GDM1 (cell line): ENCODE measurements around the gene KIAA2012.

Experiments
- DNase-seq: peaks from one replicate; lab custom pipeline; 2025; lab: John Stamatoyannopoulos, UW

Gene KIAA2012

DNA sequence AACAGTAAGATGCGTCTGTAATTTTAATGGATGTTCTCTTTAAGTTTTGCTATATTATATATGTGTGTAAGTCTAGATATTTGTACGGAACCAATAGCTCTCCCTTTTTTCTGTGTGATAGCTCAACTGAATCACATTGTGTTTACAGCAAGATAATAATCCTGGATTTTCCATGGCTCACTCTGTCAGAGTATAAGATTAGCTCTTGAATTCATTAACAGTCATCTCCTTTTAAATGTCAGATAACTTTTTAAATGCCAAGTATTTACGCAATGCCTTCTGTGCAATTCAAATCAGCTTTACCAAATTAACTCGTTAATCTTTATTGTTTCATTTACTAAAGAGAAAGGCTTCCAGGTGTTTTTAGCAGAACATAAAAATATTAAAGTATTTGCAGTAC lies 76.9 kb downstream of the KIAA2012 start:
- no peak for DNase-seq

DNA sequence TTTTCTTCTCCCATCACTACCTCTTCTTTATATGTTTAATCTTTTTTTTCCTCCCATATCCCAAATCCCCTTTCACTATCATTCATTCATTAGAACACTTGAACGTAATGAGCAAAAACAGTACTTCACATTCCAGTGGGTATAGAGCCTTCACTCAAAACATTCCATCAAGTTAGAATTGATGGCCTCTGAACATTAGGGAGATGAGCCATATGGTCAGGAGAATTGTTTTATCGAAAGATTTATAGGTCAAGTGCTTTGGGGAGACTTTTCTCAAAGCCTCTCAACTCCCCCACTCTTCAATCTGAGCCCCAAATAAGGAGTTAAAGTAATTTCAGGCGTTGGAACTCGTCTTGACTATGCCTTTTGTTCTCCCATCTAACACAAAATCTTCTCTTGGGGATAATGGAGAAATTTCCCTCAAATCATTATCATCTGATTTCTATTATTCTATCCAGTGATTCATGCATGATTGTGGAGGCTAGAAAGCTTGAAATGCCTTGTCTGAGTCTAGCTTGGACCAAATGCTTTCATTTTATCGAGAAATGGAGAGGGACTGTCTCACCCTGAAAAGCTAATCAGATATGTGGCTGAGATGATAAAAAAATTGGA lies 79.2 kb downstream of the KIAA2012 start:
- DNase-seq, result no peak

DNA sequence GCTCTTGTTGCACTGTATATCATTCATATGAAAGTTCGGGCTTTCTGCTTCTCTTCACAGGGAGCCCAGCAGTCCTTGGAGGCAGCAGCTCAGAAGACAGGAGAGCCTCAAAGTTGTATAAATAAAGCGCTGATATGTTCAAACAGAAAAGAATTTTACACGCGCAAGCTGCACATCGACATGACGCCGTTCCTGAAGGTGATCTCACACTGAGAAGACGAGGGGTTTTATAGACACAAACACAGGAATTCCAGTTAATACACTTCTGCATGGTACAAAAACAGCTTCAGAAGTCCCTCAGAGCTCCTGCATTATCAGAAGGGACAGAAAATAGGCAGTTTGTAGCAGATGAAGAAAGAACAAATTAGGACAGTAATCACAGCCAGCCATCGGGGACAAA lies 81.6 kb downstream of the KIAA2012 start:
- DNase-seq, result no peak

DNA sequence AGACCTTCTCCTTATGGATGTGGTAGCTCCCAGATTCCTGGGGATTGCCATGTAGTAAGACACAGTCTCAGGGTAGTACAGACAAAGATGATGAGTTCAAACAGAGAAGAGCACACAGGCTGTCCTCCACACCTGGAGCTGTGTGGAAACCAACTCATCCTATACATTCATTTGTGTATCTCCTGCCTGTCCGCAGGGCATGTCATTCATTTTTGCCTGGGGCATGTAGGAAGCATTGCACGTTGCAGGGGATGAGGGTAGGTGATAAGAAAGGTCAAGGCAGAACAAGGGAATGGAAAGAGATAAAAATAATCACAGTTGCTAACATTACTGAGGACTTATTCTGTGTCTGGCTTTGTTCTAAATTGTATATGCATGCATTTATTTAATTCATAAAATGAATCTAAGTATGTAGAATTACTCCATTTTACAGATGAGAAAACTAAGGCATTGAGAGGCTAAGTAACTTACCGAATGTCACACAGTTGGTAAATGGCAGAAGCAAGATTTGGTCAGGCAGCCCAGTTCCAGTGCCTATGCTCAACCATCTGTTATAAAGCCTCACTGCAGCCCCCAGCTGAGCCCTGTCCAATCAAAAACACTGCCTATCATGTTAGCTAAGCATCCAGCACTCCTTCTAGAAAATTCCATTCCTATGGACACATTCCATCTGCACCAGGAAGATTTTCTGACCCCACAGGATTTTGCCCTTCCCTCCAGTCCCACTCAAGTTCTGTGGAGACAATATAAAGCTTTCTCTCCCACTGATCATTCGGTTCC lies 84.3 kb downstream of the KIAA2012 start:
- DNase-seq, result no peak

DNA sequence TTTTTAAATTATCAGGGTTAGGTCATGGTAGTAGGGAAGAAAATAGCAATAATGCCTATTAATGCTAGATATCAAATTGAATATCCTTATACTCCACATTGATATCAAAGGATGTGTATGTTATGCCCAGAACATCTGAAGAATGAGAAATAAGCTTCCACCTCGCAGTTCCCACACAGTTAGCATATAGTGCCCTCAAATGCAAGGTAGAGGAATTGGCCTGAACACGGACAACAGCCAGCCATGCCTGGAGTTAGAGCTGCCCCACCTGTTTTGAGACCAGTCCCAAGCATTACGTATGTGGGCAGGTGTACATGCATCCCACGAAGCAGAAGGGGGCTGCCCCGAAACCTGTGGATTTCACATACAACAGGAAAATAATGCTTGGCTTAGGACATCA lies 85.7 kb downstream of the KIAA2012 start:
- no peak for DNase-seq

DNA sequence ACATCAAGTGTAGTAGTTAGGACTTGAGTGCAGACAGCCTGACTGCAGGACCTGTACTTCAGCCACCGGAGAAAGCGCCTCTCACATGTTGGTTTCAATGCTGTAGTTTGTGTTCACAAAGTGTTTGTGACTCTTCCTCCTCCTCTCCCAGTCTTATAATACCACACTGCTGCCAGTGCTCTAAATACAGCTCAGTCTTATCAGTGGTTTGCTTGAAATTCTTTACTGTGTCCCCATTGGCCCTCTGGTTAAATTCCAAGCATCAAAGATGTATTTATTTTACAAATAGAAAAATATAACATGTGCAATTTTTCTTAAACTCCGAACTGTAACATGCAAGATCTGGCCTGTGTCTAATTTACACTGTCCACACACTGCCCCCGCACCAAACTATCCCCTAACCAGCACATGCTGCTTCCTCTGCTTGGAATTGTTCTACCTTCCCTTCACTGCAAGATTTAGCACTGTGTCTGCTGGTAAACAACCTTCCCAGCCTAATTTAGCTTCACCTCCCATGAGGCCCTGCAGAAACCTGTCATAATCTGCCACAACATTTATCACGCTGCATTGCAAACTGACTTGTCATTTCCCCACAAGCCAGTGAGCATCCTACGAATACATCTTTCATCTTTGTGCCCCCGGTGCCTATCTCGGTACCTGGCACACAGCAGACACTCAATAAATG lies 88.2 kb downstream of the KIAA2012 start:
- DNase-seq, result peak; percentile 62

DNA sequence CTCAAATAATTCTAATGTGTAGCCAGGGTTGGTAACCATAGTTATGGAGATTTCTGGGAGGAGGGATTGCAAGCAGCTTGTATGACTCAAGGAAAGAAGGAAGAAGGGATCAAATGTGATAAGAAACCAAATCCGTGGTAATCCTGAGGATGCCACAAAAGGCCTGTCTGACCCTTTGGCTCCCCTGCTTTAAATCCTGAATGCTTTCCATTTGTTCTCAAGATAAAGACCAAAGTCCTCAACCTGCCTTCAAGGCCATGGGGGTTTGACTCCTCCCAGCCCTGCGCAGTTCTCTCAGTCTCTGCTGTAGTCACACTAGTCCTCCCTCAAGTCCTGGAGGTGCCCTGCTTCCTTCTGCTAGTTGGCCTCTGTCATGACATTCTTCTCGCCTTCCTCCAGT lies 91.4 kb downstream of the KIAA2012 start:
- DNase-seq, result no peak

DNA sequence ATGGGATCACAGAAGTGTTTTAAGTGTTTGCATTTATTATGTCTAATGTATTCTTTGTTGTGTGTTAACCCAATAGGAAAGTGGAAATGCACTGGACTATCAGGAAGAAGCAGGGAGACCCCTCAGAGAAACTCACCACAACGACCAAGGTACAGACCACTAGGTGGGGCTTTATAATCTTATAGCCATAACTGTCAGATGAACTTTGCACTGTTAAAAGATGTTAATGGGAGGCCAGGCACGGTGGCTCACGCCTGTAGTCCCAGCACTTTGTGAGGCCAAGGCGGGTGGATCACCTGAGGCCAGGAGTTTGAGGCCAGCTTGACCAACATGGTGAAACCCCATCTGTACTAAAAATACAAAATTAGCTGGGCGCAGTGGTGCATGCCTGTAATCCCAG lies 92.2 kb downstream of the KIAA2012 start:
- no peak for DNase-seq

DNA sequence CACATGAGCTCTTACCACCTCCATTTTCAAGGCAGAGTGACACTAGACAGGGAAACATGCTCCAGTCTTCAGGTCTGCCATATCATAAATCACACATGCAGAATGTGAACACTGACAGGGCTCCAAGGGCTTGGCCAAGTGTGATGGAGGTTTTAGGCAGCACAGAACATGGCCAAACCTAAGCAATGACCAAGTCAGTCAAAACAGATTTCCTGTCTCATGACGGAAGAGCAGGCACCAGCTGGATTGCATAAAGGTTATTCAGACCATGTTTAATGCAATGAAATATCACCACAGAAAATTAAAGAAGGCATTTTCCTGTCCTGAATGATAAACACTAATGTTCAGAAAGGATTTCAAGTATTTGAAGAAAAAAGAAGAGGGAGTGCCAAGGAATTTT lies 92.9 kb downstream of the KIAA2012 start:
- DNase-seq, result no peak

DNA sequence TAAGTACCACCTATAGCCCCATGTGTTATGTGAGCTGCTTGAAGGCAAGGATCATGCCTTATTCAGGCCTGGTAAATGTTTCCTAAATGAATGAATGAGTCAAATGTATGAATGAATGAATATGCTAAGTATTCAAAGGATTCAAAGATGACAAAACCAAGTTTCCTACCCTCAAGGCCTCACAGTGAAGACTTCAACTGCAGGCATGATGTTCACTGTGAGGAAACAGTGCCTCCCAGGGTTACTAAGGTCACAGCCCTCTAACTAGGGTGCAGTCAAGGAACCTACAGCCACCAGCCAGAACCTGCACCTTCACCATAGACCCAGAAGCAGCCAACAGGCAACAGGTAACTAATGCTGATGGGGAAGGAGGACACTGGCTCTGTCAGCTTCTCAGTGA lies 96.1 kb downstream of the KIAA2012 start:
- no peak for DNase-seq

DNA sequence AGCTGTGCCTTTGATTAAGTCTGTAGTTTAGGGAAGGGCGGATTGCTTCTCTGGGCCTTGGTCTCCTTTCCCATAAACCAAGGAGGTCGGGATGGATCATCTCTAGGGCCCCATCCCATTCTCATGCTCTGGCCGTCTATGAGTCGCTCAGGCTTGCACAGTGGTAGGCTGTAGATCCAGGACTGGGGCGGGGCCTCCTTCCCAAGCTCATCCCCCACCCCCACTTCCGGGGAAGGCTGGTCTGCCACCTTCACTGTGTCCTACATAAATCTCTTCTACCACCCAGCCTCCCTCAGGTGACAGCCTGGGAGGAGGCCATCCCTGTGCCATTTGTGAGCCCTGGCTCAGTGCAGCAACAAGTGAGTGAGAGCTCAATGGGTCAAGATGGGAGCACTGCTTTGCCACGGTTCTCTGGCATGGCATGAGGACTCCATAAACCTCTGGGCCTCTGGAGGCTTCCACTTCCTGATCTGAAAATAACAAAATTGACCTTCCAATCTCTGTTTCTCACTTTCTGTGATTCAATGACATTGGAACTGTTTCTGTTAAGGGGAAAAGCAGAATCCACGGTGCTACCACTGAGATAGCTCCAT lies 96.9 kb downstream of the KIAA2012 start:
- DNase-seq, result no peak

DNA sequence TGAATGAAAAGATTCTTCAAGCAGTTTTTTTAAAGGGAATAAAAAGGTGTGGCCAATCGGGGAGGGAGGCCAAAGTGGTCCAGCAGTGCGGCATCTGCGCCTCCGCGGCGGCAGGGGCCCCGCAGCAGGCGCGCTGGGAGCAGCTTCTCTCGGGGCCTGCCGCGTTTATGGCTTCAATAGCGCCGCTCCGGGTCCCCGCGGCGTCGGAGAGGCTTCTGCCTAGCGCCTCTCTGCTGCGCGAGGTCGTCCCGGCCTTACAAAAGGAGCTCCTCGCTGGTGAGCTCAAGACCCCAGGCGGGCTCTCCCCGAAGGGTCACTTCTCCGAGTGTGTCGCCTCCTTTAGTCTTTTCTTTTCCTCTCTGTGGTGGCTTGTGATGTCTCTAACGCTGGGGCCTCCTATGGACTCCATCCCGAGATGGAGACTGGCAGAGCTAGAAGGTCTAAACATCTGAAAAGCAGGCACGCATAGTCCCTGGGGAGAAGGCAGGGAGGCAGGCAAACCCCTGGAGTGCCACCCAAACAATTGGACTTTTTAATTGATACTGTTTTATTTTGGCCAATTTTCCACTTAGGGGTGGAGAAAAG lies 98.3 kb downstream of the KIAA2012 start:
- no peak for DNase-seq

DNA sequence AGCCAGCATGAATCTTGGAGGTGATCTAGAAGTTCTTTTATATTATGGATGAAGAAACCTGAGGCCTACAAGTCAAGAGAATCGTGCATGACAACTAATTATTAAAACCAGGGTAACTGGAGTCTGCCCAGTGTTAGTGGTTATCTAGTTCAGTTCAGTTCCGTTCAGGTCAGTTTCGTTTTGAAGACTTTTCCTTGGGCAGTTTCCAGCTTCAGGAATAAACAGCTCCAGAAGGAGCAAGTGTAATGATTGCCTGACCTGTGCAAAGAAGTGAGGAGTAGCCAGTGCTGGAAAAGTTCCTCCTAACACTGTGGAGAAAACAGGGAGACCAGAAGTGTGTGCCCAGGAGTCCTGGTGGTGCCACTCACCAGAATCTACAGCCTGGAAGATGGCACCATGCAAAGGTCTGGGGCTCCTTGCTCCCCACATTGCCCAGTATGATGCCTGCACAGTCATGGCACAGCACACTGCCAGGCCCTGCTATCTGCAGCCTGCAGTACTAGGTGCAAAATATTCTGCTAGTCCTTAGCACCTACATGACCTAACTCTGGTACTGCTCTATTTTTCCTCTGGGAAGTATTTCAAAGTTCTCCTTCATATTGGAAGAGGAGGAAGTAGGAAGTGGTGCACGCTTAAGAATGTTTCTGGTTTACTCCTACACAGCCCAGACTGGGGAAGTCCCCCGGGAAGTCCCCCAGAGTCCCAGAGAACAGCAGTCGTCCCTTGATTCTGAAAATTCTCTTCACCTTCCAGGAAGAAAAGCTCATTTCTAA lies 99.6 kb downstream of the KIAA2012 start:
- DNase-seq, result no peak

DNA sequence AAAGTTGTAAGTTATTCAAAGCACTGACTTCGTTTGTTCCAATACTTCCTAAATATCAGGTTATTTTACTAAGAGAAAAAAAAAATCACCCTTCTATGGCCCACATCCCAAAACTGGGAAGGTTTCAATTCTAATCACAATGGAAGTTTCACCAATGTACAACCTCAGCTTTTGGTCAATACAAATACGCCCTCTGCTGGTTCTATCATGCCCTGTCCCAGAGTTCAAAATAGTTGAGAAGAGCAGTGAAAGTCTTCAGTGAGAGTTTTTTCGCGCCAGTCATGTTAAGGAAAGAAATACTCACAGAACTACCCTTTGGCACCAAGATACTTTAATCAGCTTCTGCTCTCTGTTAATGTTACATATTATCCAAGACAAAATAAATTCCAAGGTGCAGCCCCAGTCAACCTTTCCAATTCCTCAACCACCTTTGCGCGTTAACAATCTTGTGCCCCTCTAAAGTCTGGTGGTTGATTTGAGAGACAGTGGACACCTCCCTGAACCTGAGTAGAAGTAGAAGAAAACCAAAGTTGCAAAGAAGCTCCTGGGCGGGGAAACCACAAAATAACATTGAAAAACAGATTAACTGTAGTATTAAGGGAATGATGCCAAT lies 105.4 kb downstream of the KIAA2012 start:
- peak; percentile 38 for DNase-seq

DNA sequence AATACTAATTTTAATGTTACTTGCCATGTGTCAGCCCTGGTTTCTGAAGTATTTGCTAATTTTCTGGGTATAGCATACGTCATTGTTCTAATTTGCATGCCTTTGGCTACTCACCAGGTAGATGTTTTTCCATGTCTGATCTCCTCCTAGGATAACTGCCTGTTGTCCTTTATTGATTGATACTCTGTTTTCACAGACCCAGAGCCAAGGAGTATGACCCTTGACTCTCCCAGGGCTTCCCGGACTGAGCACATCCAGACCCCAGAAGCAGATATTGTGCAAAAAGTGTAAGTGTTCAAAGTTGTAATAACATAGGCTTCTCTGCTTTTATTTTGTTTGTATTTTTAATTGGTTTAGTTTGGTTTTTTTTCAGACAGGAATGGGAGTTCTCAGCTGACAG lies 111.5 kb downstream of the KIAA2012 start:
- no peak for DNase-seq

DNA sequence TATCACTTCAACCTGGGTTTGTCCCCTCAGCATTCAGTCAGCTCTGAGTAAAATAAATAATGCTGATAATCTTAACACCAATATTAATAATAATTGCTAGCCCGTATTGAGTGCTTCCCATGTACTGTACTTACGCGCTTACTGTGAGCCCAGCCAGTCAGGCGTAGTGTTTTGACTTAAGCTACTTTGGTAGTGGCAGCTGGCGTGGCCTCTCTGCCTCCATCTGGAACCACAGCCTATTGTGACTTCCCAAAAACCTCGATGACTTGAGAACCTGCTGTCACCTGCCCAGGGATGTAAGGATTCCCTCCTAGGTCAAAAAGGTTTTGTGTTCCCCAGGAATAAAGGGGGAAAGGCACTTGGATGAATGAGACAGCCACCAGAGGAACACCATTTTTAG lies 112.1 kb downstream of the KIAA2012 start:
- DNase-seq, result no peak

DNA sequence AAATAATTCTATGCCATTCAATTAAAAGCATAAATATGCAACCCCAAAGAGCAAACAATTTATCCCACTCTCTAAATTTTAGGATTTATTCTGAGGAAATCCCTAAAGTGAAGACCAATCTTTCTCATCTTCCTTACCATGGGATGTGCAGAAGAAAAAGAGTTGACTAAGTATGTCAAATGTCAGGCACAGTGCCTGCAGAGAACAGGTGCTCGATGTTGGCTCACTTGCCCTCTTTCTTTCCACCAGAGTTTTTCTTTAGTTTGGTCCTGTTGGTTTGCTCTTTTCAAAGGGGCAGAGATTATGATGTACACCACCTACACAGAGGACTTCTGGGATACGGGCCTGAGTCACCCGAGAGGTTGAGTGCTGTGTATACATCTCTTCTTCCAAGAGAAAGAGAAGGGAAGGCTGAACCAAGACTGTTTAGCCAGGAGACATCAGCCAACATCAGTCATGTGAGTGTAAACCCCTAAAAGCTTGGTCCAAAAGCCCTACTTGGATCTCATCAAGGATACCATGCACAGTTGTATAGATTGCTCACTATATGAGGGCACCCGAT lies 113.7 kb downstream of the KIAA2012 start:
- DNase-seq, result no peak

DNA sequence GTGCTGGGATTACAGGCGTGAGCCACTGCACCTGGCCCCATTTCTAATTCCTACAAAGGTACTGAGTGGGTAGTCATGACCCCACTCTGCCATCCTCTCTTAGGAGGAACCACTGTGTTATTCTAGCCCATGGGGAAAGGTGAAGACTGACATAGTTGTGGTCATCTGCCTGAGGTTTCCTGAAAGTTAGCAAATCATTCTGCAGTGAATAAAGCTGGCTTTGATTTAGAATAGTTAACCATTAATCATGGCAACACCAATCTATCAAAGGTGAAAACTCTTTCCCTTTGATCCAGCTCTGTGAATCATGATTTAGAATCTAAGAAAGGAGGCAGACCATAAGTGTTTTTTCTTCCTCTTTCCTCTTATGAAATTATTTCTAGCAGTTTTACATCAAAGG lies 114.5 kb downstream of the KIAA2012 start:
- no peak for DNase-seq

DNA sequence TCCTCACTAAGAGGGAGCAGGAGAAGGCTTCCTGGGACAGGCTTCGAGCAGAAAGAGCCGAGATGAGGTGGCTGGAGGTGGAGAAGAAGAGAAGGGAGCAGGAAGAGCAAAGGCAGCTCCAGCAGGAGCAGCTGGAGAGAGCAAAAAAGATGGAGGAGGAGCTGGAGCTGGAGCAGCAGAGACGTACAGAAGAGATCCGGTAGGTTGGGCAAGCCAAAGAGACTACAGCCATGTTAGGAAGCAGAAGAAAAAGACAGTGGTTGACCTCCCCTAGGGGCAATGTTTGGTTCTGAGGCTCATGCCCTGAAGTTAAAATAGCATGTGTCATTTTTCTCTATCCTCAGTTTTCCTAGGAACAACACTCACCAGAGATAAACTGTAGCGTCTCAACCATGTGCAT lies 120.2 kb downstream of the KIAA2012 start:
- DNase-seq, result no peak

DNA sequence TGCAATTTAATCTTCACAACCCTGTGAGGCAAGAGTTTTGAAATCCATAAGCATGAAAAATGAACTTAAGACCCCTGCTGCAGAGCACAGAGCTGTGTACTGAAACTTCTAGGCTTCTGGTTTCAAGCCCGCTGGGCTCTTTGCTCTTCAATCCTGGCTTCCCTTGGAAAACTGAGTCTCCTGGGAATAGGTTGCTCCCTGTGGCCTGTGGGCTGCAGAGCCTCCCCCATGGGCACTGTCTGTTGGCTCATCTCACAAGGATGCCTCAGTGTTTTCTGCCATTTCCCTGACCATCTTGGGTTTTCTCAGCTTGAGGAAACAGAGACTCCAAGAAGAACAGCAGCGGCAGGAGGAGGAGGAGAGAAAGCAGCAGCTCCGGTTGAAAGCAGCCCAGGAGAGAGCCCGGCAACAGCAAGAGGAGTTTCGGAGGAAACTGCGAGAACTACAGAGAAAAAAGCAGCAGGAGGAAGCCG lies 120.9 kb downstream of the KIAA2012 start:
- DNase-seq, result no peak

DNA sequence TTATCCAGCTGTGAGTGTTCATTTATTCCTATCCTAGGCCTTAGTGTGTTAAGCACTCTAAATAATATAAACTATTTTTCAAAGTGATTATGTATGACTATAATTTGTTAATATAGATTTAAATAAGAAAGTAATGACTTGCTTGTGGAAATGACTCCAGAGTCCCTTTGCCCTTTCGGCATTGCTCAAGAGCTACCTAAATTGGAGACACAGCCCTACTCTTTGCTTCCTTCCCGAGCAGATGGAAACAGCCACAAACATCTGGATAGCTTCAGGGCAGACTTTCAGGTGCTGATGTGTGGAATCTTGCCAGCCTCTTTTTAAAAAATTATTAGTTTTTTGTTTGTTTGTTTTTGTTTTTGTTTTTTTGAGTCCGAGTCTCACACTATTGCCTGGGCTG lies 121.4 kb downstream of the KIAA2012 start:
- no peak for DNase-seq
